ENCODE measurements around the gene HEMGN.

- TF ChIP-seq BHLHE40 (IDR thresholded peaks at IDR 0.05; ENCODE audit: borderline replicate concordance) (no peak), L3MBTL2 (conservative IDR thresholded peaks at IDR 0.05) (no peak), FOXM1 (IDR thresholded peaks at IDR 0.05; ENCODE audit: borderline replicate concordance) (no peak), SP1 (IDR thresholded peaks at IDR 0.05) (no peak), ARNT (IDR thresholded peaks at IDR 0.05) (no peak), FOXK2 (IDR thresholded peaks at IDR 0.05) (no peak), TARDBP (IDR thresholded peaks at IDR 0.05) (no peak), CTBP1 (IDR thresholded peaks at IDR 0.05; ENCODE audit: borderline replicate concordance) (no peak), ZNF384 (IDR thresholded peaks at IDR 0.05) (no peak), ELF4 (IDR thresholded peaks at IDR 0.05) (no peak), FOXA1 (IDR thresholded peaks at IDR 0.05) (no peak)
- TF ChIP-seq, protein P1, sequence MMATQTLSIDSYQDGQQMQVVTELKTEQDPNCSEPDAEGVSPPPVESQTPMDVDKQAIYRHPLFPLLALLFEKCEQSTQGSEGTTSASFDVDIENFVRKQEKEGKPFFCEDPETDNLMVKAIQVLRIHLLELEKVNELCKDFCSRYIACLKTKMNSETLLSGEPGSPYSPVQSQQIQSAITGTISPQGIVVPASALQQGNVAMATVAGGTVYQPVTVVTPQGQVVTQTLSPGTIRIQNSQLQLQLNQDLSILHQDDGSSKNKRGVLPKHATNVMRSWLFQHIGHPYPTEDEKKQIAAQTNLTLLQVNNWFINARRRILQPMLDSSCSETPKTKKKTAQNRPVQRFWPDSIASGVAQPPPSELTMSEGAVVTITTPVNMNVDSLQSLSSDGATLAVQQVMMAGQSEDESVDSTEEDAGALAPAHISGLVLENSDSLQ (IDR thresholded peaks at IDR 0.05) = no peak
Observed at GRCh38 chr9:97906236-97906831, 31.6 kb downstream of the HEMGN start.

Measured in HEK293T (cell line).